H1 (cell line): ENCODE measurements around the gene CORO1C.

ENCODE experiments used
- JUND ChIP-seq: IDR thresholded peaks from 2 replicates; pipeline ENCODE4 v1.6.1; 2011; ENCODE audit warnings: mild to moderate bottlenecking, improper control_type of control experiment, low read length
- POLR2A ChIP-seq, 2 experiments: IDR thresholded peaks; 1 replicate in 1 of 2; 2 replicates in 1 of 2; pipeline ENCODE4 v1.6.1; 2011; ENCODE audit warnings: low read depth in 2 of 2, low read length in 2 of 2, mild to moderate bottlenecking in 2 of 2; ENCODE audit errors: control extremely low read depth in 1 of 2
- POLR2AphosphoS5 ChIP-seq: IDR thresholded peaks from 2 replicates; pipeline ENCODE4 v1.6.1; 2011; ENCODE audit warnings: low read depth, low read length
- RNF2 ChIP-seq: fragments of 200-900, 300-1000 bp; sonication (generic); IDR thresholded peaks from 2 replicates; pipeline ENCODE4 v1.7.1; 2016; ENCODE audit warnings: borderline replicate concordance, low read depth, mild to moderate bottlenecking, antibody characterized with exemption, low read length; ENCODE audit not compliant: poor library complexity, severe bottlenecking; ENCODE audit errors: missing control alignments
- TAF1 ChIP-seq: IDR thresholded peaks from 2 replicates; pipeline ENCODE4 v1.6.1; 2011; ENCODE audit warnings: mild to moderate bottlenecking, low read depth, low read length
- TCF12 ChIP-seq: IDR thresholded peaks from 2 replicates; pipeline ENCODE4 v1.6.1; 2011; ENCODE audit warnings: low read depth, mild to moderate bottlenecking, low read length
- ZNF274 ChIP-seq: IDR thresholded peaks from 2 replicates; pipeline ENCODE4 v1.7.0; 2012; ENCODE audit warnings: low read length, borderline replicate concordance; ENCODE audit errors: extremely low read depth
- TF ChIP-seq, protein P1 (sequence below): IDR thresholded peaks from 2 replicates; pipeline ENCODE4 v1.6.1; 2011; ENCODE audit warnings: low read depth, mild to moderate bottlenecking, low read length; ENCODE audit not compliant: insufficient read depth
- TF ChIP-seq, protein P2 (sequence below), 3 experiments: IDR thresholded peaks; 1 replicate in 2 of 3; 2 replicates in 1 of 3; pipeline versions ENCODE4 v1.5.1 to v1.6.1; 2011; ENCODE audit warnings: low read length in 3 of 3, mild to moderate bottlenecking in 3 of 3, inconsistent platforms in 2 of 3, low read depth in 1 of 3, moderate library complexity in 1 of 3; ENCODE audit not compliant: insufficient read depth in 1 of 3; ENCODE audit errors: control extremely low read depth in 1 of 3

DNA sequence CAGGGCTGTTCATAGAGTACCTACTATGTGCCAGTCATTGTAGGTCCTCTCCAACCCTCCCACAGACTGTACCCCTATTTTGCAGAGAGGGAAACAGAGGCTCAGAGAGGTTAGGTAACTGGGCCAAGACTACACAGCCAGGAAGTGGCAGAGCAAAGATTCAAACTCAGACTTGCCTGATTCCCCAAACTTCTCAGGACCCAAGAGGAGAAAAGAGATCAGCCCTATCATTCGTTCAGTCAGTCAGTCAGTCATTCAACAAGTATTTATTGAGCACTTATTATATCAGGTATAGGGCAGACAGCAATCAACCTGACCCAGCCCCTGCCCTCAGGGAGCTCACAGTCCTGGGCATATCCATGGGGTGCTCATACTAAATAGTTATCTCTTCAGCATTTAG is 39.6 kb upstream of the CORO1C start:
- TF ChIP-seq POLR2A (IDR thresholded peaks at IDR 0.05; ENCODE audit: control extremely low read depth in 1 of 2, low read depth in 2 of 2, low read length in 2 of 2) = no peak
- TF ChIP-seq RNF2 = no peak
- TF ChIP-seq, protein P1, sequence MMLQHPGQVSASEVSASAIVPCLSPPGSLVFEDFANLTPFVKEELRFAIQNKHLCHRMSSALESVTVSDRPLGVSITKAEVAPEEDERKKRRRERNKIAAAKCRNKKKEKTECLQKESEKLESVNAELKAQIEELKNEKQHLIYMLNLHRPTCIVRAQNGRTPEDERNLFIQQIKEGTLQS = no peak
- no peak for TF ChIP-seq TAF1
- TF ChIP-seq TCF12 = no peak
- TF ChIP-seq, protein P2, sequence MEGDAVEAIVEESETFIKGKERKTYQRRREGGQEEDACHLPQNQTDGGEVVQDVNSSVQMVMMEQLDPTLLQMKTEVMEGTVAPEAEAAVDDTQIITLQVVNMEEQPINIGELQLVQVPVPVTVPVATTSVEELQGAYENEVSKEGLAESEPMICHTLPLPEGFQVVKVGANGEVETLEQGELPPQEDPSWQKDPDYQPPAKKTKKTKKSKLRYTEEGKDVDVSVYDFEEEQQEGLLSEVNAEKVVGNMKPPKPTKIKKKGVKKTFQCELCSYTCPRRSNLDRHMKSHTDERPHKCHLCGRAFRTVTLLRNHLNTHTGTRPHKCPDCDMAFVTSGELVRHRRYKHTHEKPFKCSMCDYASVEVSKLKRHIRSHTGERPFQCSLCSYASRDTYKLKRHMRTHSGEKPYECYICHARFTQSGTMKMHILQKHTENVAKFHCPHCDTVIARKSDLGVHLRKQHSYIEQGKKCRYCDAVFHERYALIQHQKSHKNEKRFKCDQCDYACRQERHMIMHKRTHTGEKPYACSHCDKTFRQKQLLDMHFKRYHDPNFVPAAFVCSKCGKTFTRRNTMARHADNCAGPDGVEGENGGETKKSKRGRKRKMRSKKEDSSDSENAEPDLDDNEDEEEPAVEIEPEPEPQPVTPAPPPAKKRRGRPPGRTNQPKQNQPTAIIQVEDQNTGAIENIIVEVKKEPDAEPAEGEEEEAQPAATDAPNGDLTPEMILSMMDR (IDR thresholded peaks at IDR 0.05; ENCODE audit: control extremely low read depth in 1 of 3, insufficient read depth in 1 of 3, low read depth in 1 of 3, low read length in 3 of 3) = no peak
- TF ChIP-seq JUND = no peak
- no peak for TF ChIP-seq ZNF274
- TF ChIP-seq POLR2AphosphoS5 = no peak
